ENCODE results near the gene MYH16.

- TF ChIP-seq POLR2A (IDR thresholded peaks at IDR 0.05) = no peak
- TF ChIP-seq CTCF (IDR thresholded peaks at IDR 0.05) = no peak
Observed at GRCh38 chr7:99290980-99291607, 18.5 kb downstream of the MYH16 start.

Data from body of pancreas (tissue), 4 donors.